Measurements from ENCODE around the gene AICDA. TPM values are rescaled to one million over a fixed set of nuclear protein-coding genes. Genes with fewer than 3 reads are reported as not detected.
"Not testable (repeated sequence)": the region's sequence is repeated elsewhere in the genome, so short reads cannot be mapped to it uniquely, and the experiment has no call there.

AICDA gene
- under 1 TPM in 1 of 2 donors, not detected in 1; 0.10 TPM for total RNA-seq
- long read RNA-seq: 0 reads

DNA sequence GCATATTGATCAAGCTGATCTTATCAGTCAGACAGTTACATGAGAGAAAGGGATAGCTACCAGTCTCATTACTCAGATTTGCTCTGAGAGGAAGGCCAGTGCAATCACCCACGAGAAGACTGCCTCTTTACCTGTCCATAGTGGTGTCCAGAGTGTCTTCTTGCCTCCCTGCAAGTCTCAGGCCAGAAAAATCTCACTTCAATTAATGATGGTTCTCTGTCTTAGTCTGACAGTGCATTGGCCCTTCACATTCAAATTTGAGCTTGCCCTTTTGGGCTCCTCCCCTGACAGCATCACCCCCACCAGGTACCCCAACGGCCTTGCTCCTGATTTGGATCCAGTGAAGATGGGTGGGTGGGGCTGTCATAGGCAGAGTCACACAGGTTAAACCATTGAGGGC, at the start of gene AICDA:
AICDA (minus strand) TSS at position 231 of the 400 bp plus-strand sequence; CDS start at position 139, 92 bp downstream.
- ATAC-seq: no peak

DNA sequence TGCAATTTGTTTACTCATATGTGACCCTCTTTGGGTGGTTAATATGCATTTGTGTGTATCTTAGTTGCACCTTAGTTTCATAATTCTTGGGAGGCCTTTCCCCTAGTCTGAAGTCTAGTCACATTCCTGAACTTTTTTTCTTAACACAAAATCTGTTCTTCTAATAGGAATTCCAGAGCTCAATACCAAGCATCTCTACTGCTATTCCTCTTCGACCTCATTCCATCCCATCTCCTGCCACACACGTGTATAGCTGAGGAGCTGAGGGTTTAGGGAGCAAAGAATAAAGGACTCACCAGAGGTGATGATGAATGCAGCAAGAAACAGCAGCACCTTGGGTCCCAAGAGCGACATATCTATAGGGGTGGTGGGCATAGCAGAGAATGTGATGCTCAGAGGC, 49.1 kb upstream of the AICDA start:
- ATAC-seq: no peak
- intact Hi-C loops (cut with DNase I): no loop called here
- no peak for DNase-seq

More for the DNA sequence above, at the start of gene AICDA:
- intact Hi-C loops (cut with DNase I): no loop called here
- no peak for DNase-seq

DNA sequence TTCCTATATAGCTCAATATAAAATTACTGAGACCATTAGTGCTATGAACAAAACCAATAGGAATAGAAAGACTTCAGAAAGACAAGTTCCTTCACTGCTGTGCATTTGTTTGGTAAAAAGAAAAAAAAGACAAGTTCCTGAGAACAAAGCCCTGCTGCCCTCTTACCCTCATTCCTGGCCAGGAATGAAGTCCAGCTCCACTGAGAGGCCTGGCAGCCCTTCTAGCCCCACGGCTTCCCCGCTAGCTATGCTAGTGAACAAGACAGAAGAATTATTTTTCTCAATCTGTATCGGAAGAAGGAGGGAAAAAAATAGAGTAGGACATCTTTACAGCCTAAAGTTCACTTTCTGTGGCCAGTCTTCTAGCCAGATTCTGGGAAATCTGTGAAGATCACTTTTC, 48.4 kb upstream of the AICDA start:
- DNase-seq: no peak
- peak in 1 of 2 donors; percentile 68 for ATAC-seq
- intact Hi-C loops (cut with DNase I): no loop called here

DNA sequence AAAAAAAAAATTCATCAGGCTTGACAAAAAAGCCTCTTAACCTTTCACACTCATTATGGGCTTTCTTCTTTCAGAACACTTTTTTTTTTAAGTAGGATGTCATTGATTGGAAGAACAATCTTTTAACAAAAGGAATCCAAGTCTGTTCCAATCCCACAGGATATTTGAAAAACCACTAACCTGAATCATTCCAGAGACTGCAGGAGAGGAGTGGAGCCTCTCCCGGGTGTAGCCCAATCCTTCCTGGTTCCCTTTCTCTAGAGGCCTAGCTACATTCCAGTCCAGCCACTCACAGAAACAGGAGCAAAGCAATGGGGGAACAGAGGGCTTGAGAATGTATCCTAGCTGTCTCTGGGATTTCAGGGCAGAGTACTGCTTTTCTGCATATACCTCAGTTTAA, 45.7 kb upstream of the AICDA start:
- intact Hi-C loops (cut with DNase I): no loop called here

DNA sequence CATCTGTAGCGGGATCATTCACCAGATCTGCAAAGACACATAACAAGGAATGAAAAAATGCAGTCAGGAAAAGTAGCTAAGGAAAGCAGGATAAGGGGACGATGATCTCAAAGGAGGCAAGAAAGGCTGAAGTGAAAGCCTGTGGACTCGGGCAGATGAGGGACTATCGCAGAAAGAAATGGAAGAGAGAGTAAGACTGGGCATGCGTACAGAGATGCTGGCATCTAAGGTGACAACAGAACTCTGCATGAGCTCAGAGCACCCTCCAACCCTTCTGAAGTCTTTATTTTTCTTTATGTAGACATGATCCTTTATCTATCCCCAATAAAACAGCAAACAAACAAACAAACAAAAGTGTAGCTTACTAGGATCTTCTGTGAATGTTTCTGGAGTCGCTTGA, 42.8 kb upstream of the AICDA start:
- ATAC-seq (no peak), DNase-seq (no peak)
- intact Hi-C loops (cut with DNase I): no loop called here

More for the DNA sequence above, 45.7 kb upstream of the AICDA start:
- DNase-seq (no peak), ATAC-seq (peak in 1 of 2 donors; percentile 46)

DNA sequence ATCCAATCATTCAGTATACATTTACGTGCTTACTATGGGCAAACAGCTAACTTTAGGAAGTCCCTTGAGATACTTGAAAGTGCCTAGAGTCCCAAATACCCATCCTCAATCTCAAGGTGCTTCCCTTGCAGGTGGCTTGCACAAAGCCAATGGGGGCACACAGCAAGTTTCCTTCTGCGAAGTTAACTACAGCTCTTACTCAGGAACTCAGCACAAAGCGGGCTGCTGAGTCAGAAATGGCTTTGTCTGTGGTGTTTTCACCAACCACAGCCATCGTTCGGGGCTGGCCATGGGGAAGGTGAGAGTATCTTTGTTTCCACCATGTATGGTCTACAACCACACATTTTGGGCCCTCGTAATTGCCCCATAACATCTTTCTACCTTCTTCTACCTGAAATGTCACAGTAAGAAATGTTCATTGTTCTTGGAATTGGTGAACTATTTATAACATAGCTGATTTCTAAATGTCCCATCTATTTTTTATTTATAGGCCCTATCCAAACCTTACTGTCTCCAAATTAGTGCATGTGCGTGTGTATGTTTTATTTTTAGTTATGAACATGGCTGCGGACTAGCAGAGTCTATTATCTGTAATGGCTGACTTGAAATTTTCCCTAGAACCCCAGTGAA, 36.0 kb upstream of the AICDA start:
- ATAC-seq (no peak), DNase-seq (no peak)
- intact Hi-C loops (cut with DNase I): no loop called here

- DNase-seq: no peak
- intact Hi-C loops (cut with DNase I): no loop called here
- no peak for ATAC-seq
Observed at GRCh38 chr12:8647968-8648367, 35.3 kb upstream of the AICDA start.

DNA sequence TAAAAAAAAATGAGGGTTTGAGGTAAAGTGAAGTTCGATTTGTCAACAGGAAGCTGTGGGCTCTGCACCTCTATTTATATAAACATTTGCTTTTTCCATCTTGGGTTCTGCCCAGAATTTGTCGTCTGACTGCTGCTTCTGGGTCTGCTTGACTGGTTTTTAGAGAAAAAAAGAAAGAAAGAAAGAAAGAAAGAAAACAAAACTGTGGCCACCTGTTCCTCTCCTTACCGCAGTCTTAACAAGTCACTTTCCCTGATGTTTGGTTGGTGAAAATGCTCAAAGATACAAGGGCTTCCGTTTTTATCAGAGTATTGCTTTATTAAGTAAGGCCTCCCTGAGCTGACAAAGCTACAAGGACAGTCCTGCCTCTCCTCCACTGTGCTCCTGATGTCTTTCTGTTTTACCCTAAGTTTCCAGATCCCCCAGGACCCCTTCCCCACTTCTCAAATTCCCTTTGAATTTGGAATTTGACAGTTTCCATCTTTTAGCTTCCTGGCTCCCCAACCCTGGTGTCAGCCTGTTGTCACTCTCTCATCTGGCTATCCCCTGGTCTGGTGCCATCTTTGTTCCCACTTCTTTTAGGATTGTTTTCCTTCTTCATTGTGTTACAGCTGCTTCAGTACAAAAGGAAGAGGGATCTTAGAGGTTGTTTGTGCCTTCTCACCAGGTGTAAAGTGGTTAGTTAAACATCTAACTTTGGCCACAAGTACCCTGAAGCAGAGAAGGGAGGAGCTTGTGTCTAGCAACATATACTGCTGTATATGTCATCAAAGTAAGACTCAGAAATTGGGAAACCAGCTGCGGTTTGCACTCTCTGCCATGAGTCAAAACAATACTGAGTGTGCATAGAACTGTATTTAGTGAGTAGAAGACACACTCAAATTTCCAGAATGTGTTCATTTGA, 31.9 kb upstream of the AICDA start:
- intact Hi-C loops (cut with DNase I): no loop called here

DNA sequence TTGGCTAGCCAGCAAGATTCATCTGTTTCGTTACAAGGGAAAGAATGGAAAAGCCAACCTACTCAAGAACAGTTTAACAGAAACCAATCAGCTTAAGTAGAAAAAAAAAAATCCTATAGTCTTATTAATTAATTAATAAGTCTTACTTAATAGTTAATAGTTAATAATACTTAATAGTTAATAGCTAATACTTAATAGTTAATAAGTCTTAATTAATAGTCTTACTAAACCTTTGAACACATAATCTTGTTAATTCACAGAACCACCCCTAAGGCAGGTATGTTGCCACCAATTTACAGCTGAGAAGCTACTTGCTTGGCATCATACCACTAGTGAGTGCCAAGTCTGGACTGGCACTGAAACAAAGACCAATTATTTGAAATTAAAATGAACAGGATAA, 30.1 kb upstream of the AICDA start:
- no peak for ATAC-seq
- intact Hi-C loops (cut with DNase I): no loop called here
- no peak for DNase-seq

More for the DNA sequence above, 31.9 kb upstream of the AICDA start:
- ATAC-seq: peak in 1 of 2 donors; percentile 27
- DNase-seq: no peak

DNA sequence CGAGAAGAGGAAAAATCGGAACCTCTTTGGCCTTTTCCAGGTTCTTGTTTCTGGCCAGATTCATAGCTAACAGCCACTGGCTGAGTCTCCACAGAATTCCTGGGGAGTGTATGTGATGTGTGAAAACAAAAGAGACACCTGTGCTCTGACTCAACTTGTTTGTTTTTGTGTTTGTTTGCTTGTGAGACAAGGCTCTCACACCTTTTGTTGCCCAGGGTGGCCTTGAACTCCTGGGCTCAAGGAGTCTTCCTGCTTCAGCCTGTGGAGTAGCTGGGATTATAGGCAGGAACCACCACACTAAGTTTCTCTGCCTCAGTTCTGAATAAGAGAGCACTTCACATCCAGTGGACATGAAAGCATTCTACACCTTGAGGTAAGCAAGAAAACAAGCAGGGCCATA, 27.3 kb upstream of the AICDA start:
- DNase-seq: no peak
- no peak for ATAC-seq
- intact Hi-C loops (cut with DNase I): no loop called here

DNA sequence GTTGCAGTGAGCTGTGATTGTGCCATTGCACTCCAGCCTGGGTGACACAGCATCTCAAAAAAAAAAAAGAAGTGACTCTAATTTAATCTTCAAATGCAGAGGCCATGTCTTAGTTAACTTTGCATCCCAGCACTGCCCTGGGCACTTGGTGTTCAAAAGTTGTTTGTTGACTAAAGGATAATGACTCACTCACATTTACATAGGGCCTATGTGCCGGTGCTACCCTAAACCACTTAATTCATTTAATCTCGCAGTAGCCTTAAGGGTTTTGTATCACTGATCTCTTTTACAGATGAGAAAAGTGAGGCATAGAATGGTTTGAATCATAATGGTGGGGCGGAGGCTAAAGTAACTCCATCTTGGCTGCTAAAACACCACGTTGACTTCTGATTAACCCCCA, 26.3 kb upstream of the AICDA start:
- intact Hi-C loops (cut with DNase I): no loop called here
- DNase-seq (no peak), ATAC-seq (no peak)

GRCh38 chr12:8637666-8638065, 25.0 kb upstream of the AICDA start:
- no peak for ATAC-seq
- DNase-seq: no peak
- intact Hi-C loops (cut with DNase I): no loop called here

DNA sequence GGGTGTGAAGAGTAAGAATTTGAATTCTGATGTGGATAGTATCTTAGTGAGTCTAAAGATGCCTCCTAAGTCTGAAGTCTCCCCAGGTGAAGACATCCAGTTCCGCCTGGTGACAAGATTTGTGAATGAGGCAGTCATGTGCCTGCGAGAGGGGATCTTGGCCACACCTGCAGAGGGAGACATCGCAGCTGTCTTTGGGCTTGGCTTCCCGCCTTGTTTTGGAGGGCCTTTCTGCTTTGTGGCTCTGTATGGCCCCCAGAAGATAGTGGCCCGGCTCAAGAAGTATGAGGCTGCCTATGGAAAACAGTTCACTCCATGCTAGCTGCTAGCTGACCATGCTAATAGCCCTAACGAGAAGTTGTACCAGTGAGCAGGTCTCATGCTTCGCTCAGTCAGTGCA, 24.6 kb upstream of the AICDA start:
- intact Hi-C loops (cut with DNase I): no loop called here
- no peak for ATAC-seq
- DNase-seq: no peak

GRCh38 chr12:8636581-8636980, 23.9 kb upstream of the AICDA start:
- intact Hi-C loops (cut with DNase I): no loop called here
- ATAC-seq: no peak
- no peak for DNase-seq

GRCh38 chr12:8636007-8636346, 23.3 kb upstream of the AICDA start:
- intact Hi-C loops (cut with DNase I); DNase-seq; ATAC-seq: not testable (repeated sequence)

- DNase-seq; intact Hi-C loops (cut with DNase I); ATAC-seq: not testable (repeated sequence)
Observed at GRCh38 chr12:8635342-8636006, 22.8 kb upstream of the AICDA start.

GRCh38 chr12:8630131-8630530, 17.5 kb upstream of the AICDA start:
- intact Hi-C loops (cut with DNase I): no loop called here
- DNase-seq (no peak), ATAC-seq (no peak)

- intact Hi-C loops (cut with DNase I): no loop called here
- DNase-seq (no peak), ATAC-seq (peak in 1 of 2 donors; percentile 23)
Observed at GRCh38 chr12:8629486-8630033, 16.9 kb upstream of the AICDA start.

DNA sequence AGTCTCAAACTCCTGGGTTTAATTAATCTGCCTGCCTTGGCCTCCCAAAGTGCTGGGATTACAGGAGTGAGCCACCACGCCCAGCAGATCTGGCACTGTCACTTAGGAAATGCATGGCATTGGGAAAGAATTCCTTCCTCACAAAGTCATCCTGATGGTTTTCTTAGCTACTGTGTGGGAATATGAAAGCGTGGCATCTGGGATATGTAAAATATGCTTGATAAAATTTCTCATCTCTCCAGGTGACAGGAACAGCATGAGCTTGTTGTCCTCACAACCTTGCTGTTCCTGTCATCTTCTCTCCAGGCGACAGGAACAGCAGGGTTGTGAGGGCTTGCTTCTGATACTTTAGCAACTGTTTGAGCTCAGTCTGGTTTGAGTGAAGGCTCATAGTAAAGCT, 16.1 kb upstream of the AICDA start:
- ATAC-seq (no peak), DNase-seq (no peak)
- intact Hi-C loops (cut with DNase I): no loop called here

DNA sequence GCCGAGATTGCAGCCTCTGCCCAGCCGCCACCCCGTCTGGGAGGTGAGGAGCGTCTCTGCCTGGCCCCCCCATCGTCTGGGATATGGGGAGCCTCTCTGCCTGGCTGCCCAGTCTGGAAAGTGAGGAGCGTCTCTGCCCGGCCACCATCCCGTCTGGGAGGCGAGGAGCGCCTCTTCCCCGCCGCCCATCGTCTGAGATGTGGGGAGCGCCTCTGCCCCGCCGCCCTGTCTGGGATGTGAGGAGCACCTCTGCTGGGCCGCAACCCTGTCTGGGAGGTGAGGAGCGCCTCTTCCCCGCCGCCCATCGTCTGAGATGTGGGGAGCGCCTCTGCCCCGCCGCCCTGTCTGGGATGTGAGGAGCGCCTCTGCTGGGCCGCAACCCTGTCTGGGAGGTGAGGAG, 12.1 kb upstream of the AICDA start:
- intact Hi-C loops (cut with DNase I); ATAC-seq; DNase-seq: not testable (repeated sequence)

Data from left cardiac atrium (tissue), 4 donors.